ENCODE measurements around the gene ATP5PD.
A peak's percentile ranks its signal among the peaks of the same experiment; 100 is the strongest.
"Not testable (repeated sequence)": the region's sequence is repeated elsewhere in the genome, so short reads cannot be mapped to it uniquely, and the experiment has no call there.

Gene ATP5PD

DNA sequence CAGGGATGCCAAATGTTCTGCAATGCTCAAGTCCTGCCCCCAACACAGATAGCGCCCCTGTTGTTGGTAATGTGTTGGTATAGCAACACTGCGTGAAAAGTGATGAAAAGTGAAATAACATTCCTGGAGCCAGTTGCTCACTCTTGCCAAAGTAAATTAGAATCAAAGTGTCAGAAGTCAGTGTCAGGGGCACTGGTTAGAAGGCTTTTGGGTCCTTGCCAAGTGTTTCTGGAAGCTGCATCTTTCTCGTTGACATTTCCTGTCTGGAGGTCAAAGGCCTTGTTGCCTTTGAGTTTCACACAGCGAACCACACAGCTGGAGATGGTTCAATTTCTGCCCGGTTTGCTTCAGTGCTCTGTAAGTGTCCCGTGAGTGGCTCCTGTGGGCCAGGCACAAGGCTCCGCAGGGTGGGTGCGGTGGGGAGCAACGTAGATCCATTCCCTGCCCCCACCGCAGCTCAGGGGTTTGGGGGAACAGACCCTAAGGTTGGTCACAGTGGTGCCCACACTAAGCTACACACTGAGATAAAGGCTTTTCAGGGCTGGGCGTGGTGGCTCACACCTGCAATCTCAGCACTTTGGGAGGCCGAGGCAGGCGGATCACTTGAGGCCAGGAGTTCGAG is 37.4 kb upstream of the ATP5PD start:
- no peak overlapping the region for H3K27ac Mint-ChIP-seq
- DNase-seq = peak; percentile 33
- CTCF ChIA-PET = interaction anchor here (1.0 to 1.7 kb wide), 3 partner anchors 12 to 28 kb away, joined by 3 to 7 read pairs (median 3); no protein-coding TSS in a partner anchor

DNA sequence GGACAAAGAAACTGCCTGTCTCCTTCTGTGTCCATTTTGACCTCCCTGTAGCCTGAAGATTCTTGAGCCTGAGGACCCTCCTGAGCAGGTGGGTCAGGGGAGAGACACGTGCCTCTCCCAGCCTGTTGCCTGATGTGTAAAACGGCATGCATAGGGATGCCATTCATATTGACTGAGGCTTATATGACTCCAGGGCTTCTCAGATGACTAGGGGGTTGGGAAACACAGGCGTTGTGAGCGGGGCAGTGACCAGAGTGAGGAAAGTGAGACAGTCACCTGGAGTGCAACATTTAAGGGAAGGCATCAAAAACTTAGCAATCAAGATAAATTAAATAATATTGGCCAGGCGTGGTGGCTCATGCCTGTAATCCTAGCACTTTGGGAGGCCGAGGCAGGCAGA is 35.9 kb upstream of the ATP5PD start:
- H3K27me3 Mint-ChIP-seq = peaks cover 35% of the 10 kb centered on the region
- H3K4me1 Mint-ChIP-seq = peaks cover 42% of the 10 kb centered on the region
- H3K4me3 Mint-ChIP-seq = no peak overlapping the region
- peak overlapping the region; percentile 22 for H3K27ac Mint-ChIP-seq
- H3K9me3 Mint-ChIP-seq = no peaks in the 10 kb centered on the region
- H3K36me3 Mint-ChIP-seq = no peaks in the 10 kb centered on the region
- no peak for DNase-seq
- CTCF ChIA-PET = interaction anchor here (1.6 to 2.0 kb wide), 2 partner anchors 13 to 31 kb away, joined by 3 to 5 read pairs; no protein-coding TSS in a partner anchor

More for the DNA sequence above, 37.4 kb upstream of the ATP5PD start:
- Mint-ChIP-seq H3K9me3 (no peaks in the 10 kb centered on the region), H3K27me3 (peaks cover 23% of the 10 kb centered on the region), H3K4me3 (no peak overlapping the region), H3K36me3 (no peaks in the 10 kb centered on the region), H3K4me1 (peaks cover 41% of the 10 kb centered on the region)

GRCh38 chr17:75081611-75082540 is 35.1 kb upstream of the ATP5PD start:
- DNase-seq = no peak
- Mint-ChIP-seq H3K27me3 (peaks cover 43% of the 10 kb centered on the region), H3K4me1 (peaks cover 42% of the 10 kb centered on the region), H3K9me3 (no peaks in the 10 kb centered on the region), H3K27ac (no peak overlapping the region), H3K36me3 (no peaks in the 10 kb centered on the region), H3K4me3 (no peak overlapping the region)
- CTCF ChIA-PET = interaction anchor here (0.6 to 2.0 kb wide), 3 partner anchors 12 to 439 kb away, joined by 3 to 5 read pairs (median 3); no protein-coding TSS in a partner anchor

- Mint-ChIP-seq H3K27ac (no peak overlapping the region), H3K4me1 (peaks cover 29% of the 10 kb centered on the region), H3K9me3 (no peaks in the 10 kb centered on the region), H3K4me3 (no peak overlapping the region), H3K36me3 (no peaks in the 10 kb centered on the region), H3K27me3 (peaks cover 54% of the 10 kb centered on the region)
- CTCF ChIA-PET = interaction anchor here (0.9 kb wide), 1 partner anchor 121 kb away, joined by 3 read pairs; no protein-coding TSS in a partner anchor
- no peak for DNase-seq
Observed at GRCh38 chr17:75079023-75079373, 32.2 kb upstream of the ATP5PD start.

DNA sequence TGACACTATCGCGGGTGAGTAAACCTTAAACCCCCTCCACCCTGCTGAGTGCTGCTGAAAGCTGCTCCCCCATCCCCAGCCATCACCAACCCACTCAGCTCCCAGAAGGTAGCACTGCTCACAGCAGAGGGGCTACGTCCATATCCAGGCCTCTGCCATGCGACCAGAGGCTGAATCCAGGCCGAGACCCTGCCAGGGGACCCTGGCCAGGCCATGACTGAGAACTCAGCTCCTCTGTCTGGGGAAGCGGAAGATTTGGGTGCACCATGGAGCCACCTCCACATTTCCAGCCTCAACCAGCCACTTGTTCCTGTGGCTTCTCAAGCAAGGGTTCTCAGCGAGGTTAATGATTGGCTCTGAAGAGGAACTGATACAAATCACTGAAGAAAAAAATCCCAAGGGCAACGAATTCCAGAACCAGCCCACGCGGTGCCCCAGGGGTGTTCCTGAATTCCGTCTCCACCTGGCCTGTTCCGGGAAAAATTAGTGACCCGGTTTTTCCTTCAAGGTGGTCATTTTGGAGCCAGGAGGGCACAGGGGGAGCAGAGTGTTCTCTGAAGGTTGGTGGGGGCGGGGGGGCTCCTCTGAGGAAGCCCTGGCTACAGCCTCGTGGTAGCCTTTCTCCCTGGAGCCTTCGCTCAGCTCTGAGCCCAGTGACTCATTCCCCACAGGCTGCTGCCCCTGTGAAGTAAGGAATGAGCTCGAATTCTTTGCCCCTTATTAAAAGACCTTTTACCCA is 31.7 kb upstream of the ATP5PD start:
- Mint-ChIP-seq H3K4me1 (peaks cover 26% of the 10 kb centered on the region), H3K27ac (no peak overlapping the region), H3K36me3 (no peaks in the 10 kb centered on the region), H3K27me3 (peaks cover 56% of the 10 kb centered on the region), H3K4me3 (no peak overlapping the region), H3K9me3 (no peaks in the 10 kb centered on the region)
- DNase-seq = no peak
- CTCF ChIA-PET = interaction anchor here (0.9 kb wide), 1 partner anchor 120 kb away, joined by 3 read pairs; no protein-coding TSS in a partner anchor

- CTCF ChIA-PET = interaction anchor here (0.9 to 1.1 kb wide), 2 partner anchors 17 to 119 kb away, joined by 3 to 4 read pairs; no protein-coding TSS in a partner anchor
- peaks cover 54% of the 10 kb centered on the region for H3K27me3 Mint-ChIP-seq
- no peaks in the 10 kb centered on the region for H3K36me3 Mint-ChIP-seq
- DNase-seq = peak; percentile 67
- peaks cover 26% of the 10 kb centered on the region for H3K4me1 Mint-ChIP-seq
- H3K9me3 Mint-ChIP-seq = no peaks in the 10 kb centered on the region
- peak overlapping the region; percentile 49 for H3K27ac Mint-ChIP-seq
- peak overlapping the region; percentile 28 for H3K4me3 Mint-ChIP-seq
Observed at GRCh38 chr17:75077496-75078283, 30.9 kb upstream of the ATP5PD start.

GRCh38 chr17:75077072-75077495 is 30.3 kb upstream of the ATP5PD start:
- Mint-ChIP-seq H3K36me3 (no peaks in the 10 kb centered on the region), H3K27me3 (peaks cover 48% of the 10 kb centered on the region), H3K4me1 (peaks cover 26% of the 10 kb centered on the region), H3K9me3 (no peaks in the 10 kb centered on the region), H3K27ac (peak overlapping the region; percentile 49), H3K4me3 (peak overlapping the region; percentile 28)
- CTCF ChIA-PET = interaction anchor here (0.7 to 1.3 kb wide), 3 partner anchors 16 to 46 kb away, joined by 3 to 4 read pairs (median 3); no protein-coding TSS in a partner anchor
- DNase-seq = no peak

DNA sequence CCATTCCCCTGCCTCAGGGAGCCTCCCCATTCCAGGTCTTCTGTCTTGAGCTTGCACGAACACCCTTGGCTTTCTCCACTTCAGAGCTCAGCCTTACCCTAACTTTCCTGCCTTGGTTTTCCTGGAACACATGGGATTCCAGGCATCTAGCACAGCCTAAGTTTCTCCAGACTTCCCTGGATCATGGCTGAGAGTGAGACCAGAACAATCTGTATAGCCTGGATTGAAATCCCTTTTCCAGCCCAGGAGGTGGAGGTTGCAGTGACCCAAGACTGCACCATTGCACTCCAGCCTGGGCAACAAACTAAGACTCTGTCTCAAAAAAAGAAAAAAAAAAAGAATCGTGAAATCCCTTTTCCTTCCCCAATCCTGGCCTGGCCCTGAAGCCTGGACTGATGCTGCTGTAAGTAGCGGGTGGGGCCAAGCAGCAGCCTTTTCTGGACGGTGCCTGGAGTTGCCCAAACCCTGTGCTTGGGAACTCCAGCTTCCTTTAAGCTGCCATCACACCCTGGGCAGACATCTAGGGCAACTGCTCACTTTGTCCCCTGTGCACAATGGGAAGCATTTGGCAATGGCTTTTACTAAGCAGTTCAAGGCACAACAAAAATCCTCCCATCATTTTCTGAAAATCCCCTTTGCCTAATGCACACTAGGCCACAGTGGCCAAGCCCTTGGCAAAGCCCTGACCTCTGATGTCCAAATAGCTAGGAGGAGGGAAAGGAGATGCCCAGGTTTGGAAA is 29.0 kb upstream of the ATP5PD start:
- H3K4me3 Mint-ChIP-seq = no peak overlapping the region
- peaks cover 36% of the 10 kb centered on the region for H3K27me3 Mint-ChIP-seq
- no peaks in the 10 kb centered on the region for H3K36me3 Mint-ChIP-seq
- peaks cover 26% of the 10 kb centered on the region for H3K4me1 Mint-ChIP-seq
- no peak for DNase-seq
- H3K9me3 Mint-ChIP-seq = no peaks in the 10 kb centered on the region
- CTCF ChIA-PET = interaction anchor here (0.6 to 1.3 kb wide), 4 partner anchors 35 to 333 kb away, joined by 3 read pairs; no protein-coding TSS in a partner anchor
- peak overlapping the region; percentile 69 for H3K27ac Mint-ChIP-seq

DNA sequence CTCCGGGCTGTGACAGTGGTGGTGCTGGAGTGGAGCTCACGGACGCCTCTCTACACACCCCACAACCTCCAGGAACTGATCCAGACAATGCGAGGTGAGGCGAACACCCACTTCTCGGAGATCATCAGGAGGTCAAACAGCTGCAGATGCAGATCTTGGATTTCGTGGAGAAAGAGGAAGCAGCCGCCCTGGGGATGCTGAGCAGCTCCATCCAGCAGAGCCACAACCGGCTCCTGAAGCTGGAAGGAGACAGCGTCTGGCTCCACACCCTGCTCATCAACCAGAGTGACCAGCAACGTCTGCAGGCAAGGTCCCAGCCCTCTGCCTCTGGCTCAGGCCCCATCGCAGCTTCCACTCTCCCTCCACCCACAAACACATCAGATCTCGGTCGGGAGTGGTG is 27.8 kb upstream of the ATP5PD start:
- Mint-ChIP-seq H3K27ac (no peak overlapping the region), H3K9me3 (no peaks in the 10 kb centered on the region), H3K27me3 (peaks cover 35% of the 10 kb centered on the region), H3K36me3 (no peaks in the 10 kb centered on the region), H3K4me3 (no peak overlapping the region), H3K4me1 (peaks cover 25% of the 10 kb centered on the region)
- no peak for DNase-seq
- CTCF ChIA-PET = interaction anchor here (0.8 to 1.2 kb wide), 2 partner anchors 30 to 109 kb away, joined by 3 read pairs; no protein-coding TSS in a partner anchor

- CTCF ChIA-PET = interaction anchor here (0.8 to 1.4 kb wide), 3 partner anchors 31 to 128 kb away, joined by 3 to 5 read pairs (median 3); no protein-coding TSS in a partner anchor
- DNase-seq = no peak
- peak overlapping the region; percentile 60 for H3K27ac Mint-ChIP-seq
Observed at GRCh38 chr17:75073618-75074047, 26.9 kb upstream of the ATP5PD start.

DNA sequence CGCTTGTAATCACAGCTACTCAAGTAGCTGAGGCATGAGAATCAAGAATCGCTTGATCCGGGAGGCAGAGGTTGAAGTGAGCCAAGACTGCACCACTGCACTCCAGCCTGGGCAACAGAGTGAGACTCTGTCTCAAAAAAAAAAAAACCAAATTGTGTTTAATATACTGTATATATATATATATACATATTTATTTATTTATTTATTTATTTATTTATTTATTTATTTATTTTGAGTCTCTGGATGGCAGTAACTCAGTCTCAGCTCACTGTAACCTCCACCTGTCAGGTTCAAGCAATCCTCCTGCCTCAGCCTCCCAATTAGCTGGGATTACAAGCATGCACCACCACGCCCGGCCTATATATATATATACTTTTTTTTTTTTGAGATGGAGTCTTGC is 26.1 kb upstream of the ATP5PD start:
- Mint-ChIP-seq H3K4me1 (peaks cover 23% of the 10 kb centered on the region), H3K27me3 (peaks cover 23% of the 10 kb centered on the region)
- not testable (repeated sequence) for DNase-seq, H3K36me3 Mint-ChIP-seq, H3K4me3 Mint-ChIP-seq, H3K27ac Mint-ChIP-seq, H3K9me3 Mint-ChIP-seq
- CTCF ChIA-PET = interaction anchor here (1.4 kb wide), 1 partner anchor 111 kb away, joined by 5 read pairs; no protein-coding TSS in a partner anchor

More at GRCh38 chr17:75073618-75074047, 26.9 kb upstream of the ATP5PD start:
- H3K9me3 Mint-ChIP-seq = no peaks in the 10 kb centered on the region
- peaks cover 22% of the 10 kb centered on the region for H3K4me1 Mint-ChIP-seq
- H3K4me3 Mint-ChIP-seq = no peak overlapping the region
- H3K27me3 Mint-ChIP-seq = peaks cover 28% of the 10 kb centered on the region
- H3K36me3 Mint-ChIP-seq = no peaks in the 10 kb centered on the region

DNA sequence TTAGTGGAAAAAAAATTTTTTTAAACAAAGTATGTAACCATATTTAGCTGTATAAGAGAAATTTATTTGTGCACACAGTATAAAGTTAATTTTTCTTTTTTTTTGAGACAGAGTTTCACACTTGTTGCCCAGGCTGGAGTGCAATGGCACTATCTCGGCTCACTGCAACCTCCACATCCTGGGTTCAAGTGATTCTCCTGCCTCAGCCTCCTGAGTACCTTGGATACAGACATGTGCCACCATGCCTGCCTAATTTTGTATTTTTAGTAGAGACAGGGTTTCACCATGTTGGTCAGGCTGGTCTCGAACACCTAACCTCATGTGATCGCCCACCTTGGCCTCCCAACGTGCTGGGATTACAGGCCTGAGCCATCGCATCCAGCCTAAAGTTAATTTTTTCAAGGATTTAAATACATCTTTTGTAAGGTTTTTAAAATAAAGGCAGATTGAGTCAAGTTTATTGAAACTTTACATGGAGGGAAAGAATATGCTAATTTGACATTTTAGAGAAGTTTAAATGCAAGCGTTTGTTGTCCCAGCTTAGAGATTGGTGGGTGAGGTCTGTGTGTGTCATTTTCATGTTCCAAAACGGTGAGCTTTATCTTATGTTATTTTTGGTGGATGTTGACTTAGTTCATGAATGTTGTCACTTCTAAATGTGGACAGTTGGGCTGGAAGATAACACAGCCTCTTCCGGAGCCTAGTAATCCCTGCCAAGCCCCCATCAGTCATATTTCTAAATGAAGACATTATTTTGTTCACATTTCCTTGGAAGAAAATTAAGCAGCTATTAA is 24.9 kb upstream of the ATP5PD start:
- Mint-ChIP-seq H3K27me3 (peaks cover 11% of the 10 kb centered on the region), H3K4me1 (peaks cover 23% of the 10 kb centered on the region)
- H3K36me3 Mint-ChIP-seq, H3K27ac Mint-ChIP-seq, DNase-seq, H3K4me3 Mint-ChIP-seq, H3K9me3 Mint-ChIP-seq: not testable (repeated sequence)
- CTCF ChIA-PET = interaction anchor here (0.7 to 2.0 kb wide), 4 partner anchors 10 to 100 kb away, joined by 3 to 4 read pairs (median 3); no protein-coding TSS in a partner anchor
